Measurements from ENCODE around the gene TEX51. TPM values are rescaled to one million over a fixed set of nuclear protein-coding genes. Genes with fewer than 3 reads are reported as not detected.

Gene TEX51
- total RNA-seq, 2 donors from 2014 or later: 1.3 TPM; not detected in 1

GRCh38 chr2:126896471-126896870 lies 2.2 kb upstream of the TEX51 start:
- DNase-seq (ENCODE audit: low spot score): no peak
- Histone ChIP-seq H3K4me3 (no peak overlapping the region), H3K36me3 (no peaks in the 10 kb centered on the region), H3K9me3 (no peaks in the 10 kb centered on the region), H3K27me3 (replicated peaks; ENCODE audit: insufficient read depth) (no peaks in the 10 kb centered on the region), H3K4me1 (replicated peaks) (no peaks in the 10 kb centered on the region), H3K27ac (no peak overlapping the region)
- WGBS: 78% methylated on average over 4 of the region's 4 CpGs
- intact Hi-C loops (cut with DNase I): no loop called here
- TF ChIP-seq, protein P1, sequence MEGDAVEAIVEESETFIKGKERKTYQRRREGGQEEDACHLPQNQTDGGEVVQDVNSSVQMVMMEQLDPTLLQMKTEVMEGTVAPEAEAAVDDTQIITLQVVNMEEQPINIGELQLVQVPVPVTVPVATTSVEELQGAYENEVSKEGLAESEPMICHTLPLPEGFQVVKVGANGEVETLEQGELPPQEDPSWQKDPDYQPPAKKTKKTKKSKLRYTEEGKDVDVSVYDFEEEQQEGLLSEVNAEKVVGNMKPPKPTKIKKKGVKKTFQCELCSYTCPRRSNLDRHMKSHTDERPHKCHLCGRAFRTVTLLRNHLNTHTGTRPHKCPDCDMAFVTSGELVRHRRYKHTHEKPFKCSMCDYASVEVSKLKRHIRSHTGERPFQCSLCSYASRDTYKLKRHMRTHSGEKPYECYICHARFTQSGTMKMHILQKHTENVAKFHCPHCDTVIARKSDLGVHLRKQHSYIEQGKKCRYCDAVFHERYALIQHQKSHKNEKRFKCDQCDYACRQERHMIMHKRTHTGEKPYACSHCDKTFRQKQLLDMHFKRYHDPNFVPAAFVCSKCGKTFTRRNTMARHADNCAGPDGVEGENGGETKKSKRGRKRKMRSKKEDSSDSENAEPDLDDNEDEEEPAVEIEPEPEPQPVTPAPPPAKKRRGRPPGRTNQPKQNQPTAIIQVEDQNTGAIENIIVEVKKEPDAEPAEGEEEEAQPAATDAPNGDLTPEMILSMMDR (IDR thresholded peaks at IDR 0.05): no peak
- TF ChIP-seq POLR2A (IDR thresholded peaks at IDR 0.05) (no peak), POLR2AphosphoS5 (IDR thresholded peaks at IDR 0.05) (no peak)

DNA sequence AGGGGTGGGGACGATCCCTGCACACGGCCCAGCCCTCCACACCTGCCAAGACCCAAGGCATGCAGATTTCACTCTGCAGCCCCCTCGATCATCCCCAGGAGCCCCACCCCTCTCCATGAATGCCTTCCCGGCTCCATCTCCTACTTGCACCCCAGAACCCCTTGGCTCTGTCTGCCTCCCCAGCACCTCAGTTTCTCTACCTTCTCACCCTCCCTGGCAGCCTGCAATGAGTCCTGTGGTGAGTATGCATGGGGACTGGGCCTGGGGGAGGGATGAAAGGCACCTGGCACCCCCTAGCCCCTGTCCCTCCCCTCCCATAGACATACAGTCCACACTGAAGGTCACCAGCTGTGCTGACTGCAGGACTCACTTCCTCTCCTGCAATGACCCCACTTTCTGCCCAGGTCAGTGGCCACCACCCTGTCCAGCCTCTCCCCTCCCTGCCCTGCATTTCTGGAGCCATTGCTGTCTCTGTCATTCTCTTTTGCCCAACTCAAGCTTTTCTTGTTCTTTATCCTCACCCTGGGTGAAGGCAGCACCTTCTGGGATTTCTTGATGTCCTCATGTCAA lies 1.0 kb downstream of the TEX51 start:
- Histone ChIP-seq H3K9me3 (no peaks in the 10 kb centered on the region), H3K27ac (no peak overlapping the region), H3K4me1 (replicated peaks) (no peaks in the 10 kb centered on the region), H3K4me3 (no peak overlapping the region), H3K27me3 (replicated peaks; ENCODE audit: insufficient read depth) (no peaks in the 10 kb centered on the region), H3K36me3 (no peaks in the 10 kb centered on the region)
- 79% methylated on average over 4 of the region's 4 CpGs for WGBS
- intact Hi-C loops (cut with DNase I): no loop called here
- TF ChIP-seq, protein P1 (IDR thresholded peaks at IDR 0.05): no peak
- no peak for TF ChIP-seq POLR2AphosphoS5 (IDR thresholded peaks at IDR 0.05)
- TF ChIP-seq POLR2A (IDR thresholded peaks at IDR 0.05): no peak
- DNase-seq (ENCODE audit: low spot score): no peak

- no peaks in the 10 kb centered on the region for H3K36me3 ChIP-seq
- H3K9me3 ChIP-seq: no peaks in the 10 kb centered on the region
- H3K4me1 ChIP-seq (replicated peaks): no peaks in the 10 kb centered on the region
- intact Hi-C loops (cut with DNase I): no loop called here
- H3K4me3 ChIP-seq: no peak overlapping the region
- no peak for DNase-seq (ENCODE audit: low spot score)
- no peak for TF ChIP-seq POLR2AphosphoS5 (IDR thresholded peaks at IDR 0.05)
- TF ChIP-seq, protein P1 (IDR thresholded peaks at IDR 0.05): no peak
- TF ChIP-seq POLR2A (IDR thresholded peaks at IDR 0.05): no peak
- WGBS: 93% methylated on average over 9 of the region's 9 CpGs
- H3K27me3 ChIP-seq (replicated peaks; ENCODE audit: insufficient read depth): no peaks in the 10 kb centered on the region
- H3K27ac ChIP-seq: no peak overlapping the region
These were observed 2.1 kb downstream of the TEX51 start for GRCh38 chr2:126900646-126901319.

- intact Hi-C loops (cut with DNase I): no loop called here
- 96% methylated on average over 2 of the region's 2 CpGs for WGBS
- Histone ChIP-seq H3K9me3 (no peaks in the 10 kb centered on the region), H3K27ac (no peak overlapping the region), H3K27me3 (replicated peaks; ENCODE audit: insufficient read depth) (no peaks in the 10 kb centered on the region), H3K4me3 (no peak overlapping the region), H3K36me3 (no peaks in the 10 kb centered on the region), H3K4me1 (replicated peaks) (no peaks in the 10 kb centered on the region)
- TF ChIP-seq POLR2AphosphoS5 (IDR thresholded peaks at IDR 0.05) (no peak), POLR2A (IDR thresholded peaks at IDR 0.05) (no peak)
- TF ChIP-seq, protein P1 (IDR thresholded peaks at IDR 0.05): no peak
- DNase-seq (ENCODE audit: low spot score): no peak
These were observed 2.8 kb downstream of the TEX51 start for GRCh38 chr2:126901459-126901858.

Measured in prostate gland (tissue), 2 donors.